ENCODE results near the gene NT5C1A.

NT5C1A gene

DNA sequence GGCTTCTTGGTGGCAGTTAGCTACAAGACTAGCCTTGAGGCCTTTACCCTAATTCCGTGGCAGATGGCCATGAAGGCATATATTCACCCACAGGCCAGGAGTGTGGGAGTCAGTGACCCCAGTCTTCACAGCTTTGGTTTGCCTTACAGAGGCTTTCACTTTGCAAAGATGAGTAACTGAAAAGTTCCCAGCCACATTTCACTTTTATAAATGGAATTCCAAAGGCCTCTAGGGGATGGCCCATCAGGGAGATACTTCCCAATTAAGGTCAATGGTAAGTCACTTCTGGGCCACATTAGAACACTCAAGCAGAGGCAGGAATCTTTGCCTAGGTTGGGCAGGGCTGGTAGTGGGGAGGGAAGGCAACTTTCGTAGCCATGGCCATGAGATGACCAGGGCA lies 19.4 kb downstream of the NT5C1A start:
- Histone ChIP-seq H3K4me1 (ENCODE audit: low read length) (peaks cover 4% of the 10 kb centered on the region), H4K20me1 (ENCODE audit: insufficient read depth, low read length) (no peaks in the 10 kb centered on the region), H2AFZ (ENCODE audit: low read depth, low read length) (no peak overlapping the region), H3K79me2 (ENCODE audit: low read length) (no peaks in the 10 kb centered on the region), H3K36me3 (replicated peaks; ENCODE audit: low read depth, low read length) (no peaks in the 10 kb centered on the region), H3K4me3 (ENCODE audit: low read length) (no peak overlapping the region), H3K27ac (ENCODE audit: low read length) (no peak overlapping the region), H3K9ac (ENCODE audit: low read length) (no peak overlapping the region), H3K9me3 (ENCODE audit: insufficient read depth, low read length) (no peaks in the 10 kb centered on the region), H3K4me2 (ENCODE audit: low read length) (no peak overlapping the region), H3K27me3 (ENCODE audit: low read depth, low read length) (no peaks in the 10 kb centered on the region)
- TF ChIP-seq, protein P1, sequence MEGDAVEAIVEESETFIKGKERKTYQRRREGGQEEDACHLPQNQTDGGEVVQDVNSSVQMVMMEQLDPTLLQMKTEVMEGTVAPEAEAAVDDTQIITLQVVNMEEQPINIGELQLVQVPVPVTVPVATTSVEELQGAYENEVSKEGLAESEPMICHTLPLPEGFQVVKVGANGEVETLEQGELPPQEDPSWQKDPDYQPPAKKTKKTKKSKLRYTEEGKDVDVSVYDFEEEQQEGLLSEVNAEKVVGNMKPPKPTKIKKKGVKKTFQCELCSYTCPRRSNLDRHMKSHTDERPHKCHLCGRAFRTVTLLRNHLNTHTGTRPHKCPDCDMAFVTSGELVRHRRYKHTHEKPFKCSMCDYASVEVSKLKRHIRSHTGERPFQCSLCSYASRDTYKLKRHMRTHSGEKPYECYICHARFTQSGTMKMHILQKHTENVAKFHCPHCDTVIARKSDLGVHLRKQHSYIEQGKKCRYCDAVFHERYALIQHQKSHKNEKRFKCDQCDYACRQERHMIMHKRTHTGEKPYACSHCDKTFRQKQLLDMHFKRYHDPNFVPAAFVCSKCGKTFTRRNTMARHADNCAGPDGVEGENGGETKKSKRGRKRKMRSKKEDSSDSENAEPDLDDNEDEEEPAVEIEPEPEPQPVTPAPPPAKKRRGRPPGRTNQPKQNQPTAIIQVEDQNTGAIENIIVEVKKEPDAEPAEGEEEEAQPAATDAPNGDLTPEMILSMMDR (IDR thresholded peaks at IDR 0.05; ENCODE audit: low read depth, low read length) = no peak
- TF ChIP-seq EZH2phosphoT487 (IDR thresholded peaks at IDR 0.05; ENCODE audit: low read depth) = no peak

DNA sequence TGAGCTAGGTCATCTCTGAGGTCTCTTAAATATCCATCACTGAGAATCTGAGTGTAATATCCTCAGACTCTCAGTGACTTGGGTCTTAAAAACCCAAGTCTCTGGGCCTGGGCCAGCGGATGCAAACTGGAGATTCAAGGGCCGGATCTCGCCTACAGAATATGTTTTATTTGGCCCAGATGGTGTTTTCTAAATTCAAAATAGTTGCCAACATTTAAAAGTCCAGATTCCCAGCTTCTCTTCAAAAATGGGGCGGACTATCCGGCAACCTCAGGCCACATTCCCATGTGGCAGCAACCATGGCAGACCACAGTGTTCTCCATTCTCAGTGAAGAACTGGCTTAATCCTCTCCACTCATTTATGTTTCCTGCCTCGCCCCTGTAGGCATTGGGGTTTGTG lies 19.8 kb downstream of the NT5C1A start:
- Histone ChIP-seq H2AFZ (ENCODE audit: low read depth, low read length) (no peak overlapping the region), H3K36me3 (replicated peaks; ENCODE audit: low read depth, low read length) (no peaks in the 10 kb centered on the region), H3K4me1 (ENCODE audit: low read length) (peaks cover 2% of the 10 kb centered on the region; the same call in 1 of the 2 replicates), H4K20me1 (ENCODE audit: insufficient read depth, low read length) (no peaks in the 10 kb centered on the region), H3K9ac (ENCODE audit: low read length) (no peak overlapping the region), H3K27ac (ENCODE audit: low read length) (no peak overlapping the region), H3K4me3 (ENCODE audit: low read length) (no peak overlapping the region), H3K4me2 (ENCODE audit: low read length) (no peak overlapping the region), H3K27me3 (ENCODE audit: low read depth, low read length) (no peaks in the 10 kb centered on the region), H3K79me2 (ENCODE audit: low read length) (no peaks in the 10 kb centered on the region), H3K9me3 (ENCODE audit: insufficient read depth, low read length) (no peaks in the 10 kb centered on the region)
- TF ChIP-seq, protein P1 (IDR thresholded peaks at IDR 0.05; ENCODE audit: low read depth, low read length) = no peak
- no peak for TF ChIP-seq EZH2phosphoT487 (IDR thresholded peaks at IDR 0.05; ENCODE audit: low read depth)

- Histone ChIP-seq H3K4me1 (ENCODE audit: low read length) (peaks cover 2% of the 10 kb centered on the region; the same call in 1 of the 2 replicates), H3K9me3 (ENCODE audit: insufficient read depth, low read length) (no peaks in the 10 kb centered on the region), H4K20me1 (ENCODE audit: insufficient read depth, low read length) (no peaks in the 10 kb centered on the region), H3K27me3 (ENCODE audit: low read depth, low read length) (no peaks in the 10 kb centered on the region), H2AFZ (ENCODE audit: low read depth, low read length) (no peak overlapping the region), H3K27ac (ENCODE audit: low read length) (no peak overlapping the region), H3K9ac (ENCODE audit: low read length) (no peak overlapping the region), H3K4me3 (ENCODE audit: low read length) (no peak overlapping the region), H3K4me2 (ENCODE audit: low read length) (no peak overlapping the region), H3K79me2 (ENCODE audit: low read length) (no peaks in the 10 kb centered on the region), H3K36me3 (replicated peaks; ENCODE audit: low read depth, low read length) (no peaks in the 10 kb centered on the region)
- TF ChIP-seq EZH2phosphoT487 (IDR thresholded peaks at IDR 0.05; ENCODE audit: low read depth) = no peak
- TF ChIP-seq, protein P1 (IDR thresholded peaks at IDR 0.05; ENCODE audit: low read depth, low read length) = no peak
These were observed 21.5 kb downstream of the NT5C1A start for GRCh38 chr1:39650431-39650830.

- H3K4me3 ChIP-seq (ENCODE audit: low read length) = no peak overlapping the region
- TF ChIP-seq, protein P1 (IDR thresholded peaks at IDR 0.05; ENCODE audit: low read depth, low read length) = no peak
- no peak for TF ChIP-seq EZH2phosphoT487 (IDR thresholded peaks at IDR 0.05; ENCODE audit: low read depth)
- no peaks in the 10 kb centered on the region for H3K79me2 ChIP-seq (ENCODE audit: low read length)
- H4K20me1 ChIP-seq (ENCODE audit: insufficient read depth, low read length) = no peaks in the 10 kb centered on the region
- H3K4me2 ChIP-seq (ENCODE audit: low read length) = no peak overlapping the region
- no peak overlapping the region for H2AFZ ChIP-seq (ENCODE audit: low read depth, low read length)
- no peaks in the 10 kb centered on the region for H3K9me3 ChIP-seq (ENCODE audit: insufficient read depth, low read length)
- peaks cover 2% of the 10 kb centered on the region; the same call in 1 of the 2 replicates for H3K4me1 ChIP-seq (ENCODE audit: low read length)
- H3K27ac ChIP-seq (ENCODE audit: low read length) = no peak overlapping the region
- H3K27me3 ChIP-seq (ENCODE audit: low read depth, low read length) = no peaks in the 10 kb centered on the region
- H3K36me3 ChIP-seq (replicated peaks; ENCODE audit: low read depth, low read length) = no peaks in the 10 kb centered on the region
- no peak overlapping the region for H3K9ac ChIP-seq (ENCODE audit: low read length)
These were observed 22.2 kb downstream of the NT5C1A start for GRCh38 chr1:39649636-39650185.
